ENCODE data around the gene SSH2. TPM values are rescaled to one million over a fixed set of nuclear protein-coding genes. Genes with fewer than 3 reads are reported as not detected.

The SSH2 gene
- total and polyA plus RNA-seq, 2 of the 13 experiments (the other 11 are each of a cell fraction or from before 2014, with no cell fraction given) = 6.0 to 6.4 TPM

DNA sequence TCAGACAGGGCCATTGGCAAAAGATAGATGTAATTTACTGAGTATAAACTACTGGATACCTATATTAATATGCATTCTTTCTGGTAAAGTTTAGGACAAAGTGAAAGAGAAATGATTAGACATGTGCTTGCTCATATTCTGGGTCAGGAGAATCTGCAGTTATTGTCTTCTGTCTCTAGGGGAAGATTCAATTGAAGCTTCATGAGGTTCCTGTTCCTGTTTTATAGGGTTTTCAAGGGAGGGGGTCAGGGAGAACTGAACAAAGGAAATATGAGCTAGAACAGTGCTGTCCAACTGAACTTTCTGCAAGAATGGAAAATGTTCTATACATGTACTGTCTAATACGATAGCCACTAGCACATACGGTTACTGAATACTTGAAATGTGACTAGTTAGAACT is 248.0 kb downstream of the SSH2 start:
- in situ Hi-C loops (cut with HindIII; ENCODE audit: extremely low pct_ligation_motif_present, low pct_unique_long_range_greater_than_20kb) = no loop called here

DNA sequence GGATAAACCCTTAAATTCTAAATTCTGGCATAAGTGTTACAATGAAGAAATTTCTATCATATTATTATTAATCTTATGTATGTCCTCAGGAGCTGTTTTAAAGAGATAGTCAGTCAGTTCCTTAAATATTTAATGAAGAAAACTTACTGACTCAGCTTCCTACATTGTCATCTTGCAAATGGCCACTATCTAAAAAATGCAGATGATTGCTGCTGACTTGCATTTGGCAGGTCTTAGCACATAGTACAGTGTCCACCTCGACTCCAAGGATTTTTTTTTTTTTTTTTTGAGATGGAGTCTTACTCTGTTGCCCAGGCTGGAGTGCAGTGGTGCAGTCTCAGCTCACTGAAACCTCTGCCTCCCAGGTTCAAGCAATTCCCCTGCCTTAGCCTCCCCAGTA is 252.2 kb downstream of the SSH2 start:
- Histone ChIP-seq H3K79me2 (ENCODE audit: insufficient read depth, low read length) (no peaks in the 10 kb centered on the region), H3K4me2 (ENCODE audit: low read depth, low read length) (no peak overlapping the region), H4K20me1 (ENCODE audit: insufficient read depth, low read length) (no peaks in the 10 kb centered on the region), H3K9ac (ENCODE audit: insufficient read depth, low read depth, low read length) (no peak overlapping the region), H3K27me3 (ENCODE audit: control insufficient read depth in 1 of 2, insufficient read depth in 2 of 2, low read length in 2 of 2) (no peaks in the 10 kb centered on the region), H2AFZ (ENCODE audit: low read length) (no peak overlapping the region), H3K4me3 (replicated peaks in 1 of 3; ENCODE audit: insufficient read depth in 1 of 3, low read depth in 2 of 3, low read length in 3 of 3) (no peak overlapping the region), H3K9me3 (ENCODE audit: low read length) (no peaks in the 10 kb centered on the region), H3K36me3 (replicated peaks in 1 of 2; ENCODE audit: control insufficient read depth in 1 of 2, insufficient read depth in 2 of 2, low read length in 2 of 2) (peaks cover 0 to 9% of the 10 kb centered on the region in 2 experiments; a peak in 1 of 5 replicates), H3K27ac (ENCODE audit: extremely low read length, insufficient read depth, low read length) (no peak overlapping the region), H3K4me1 (ENCODE audit: insufficient read depth, low read length) (no peaks in the 10 kb centered on the region)
- 85% methylated on average over 1 of the region's 1 CpG for WGBS (ENCODE audit: low lambda C conversion rate)
- in situ Hi-C loops (cut with HindIII; ENCODE audit: extremely low pct_ligation_motif_present, low pct_unique_long_range_greater_than_20kb) = no loop called here
- ChIA-PET POLR2A (no interaction called here), CTCF (ENCODE audit: low intra/inter-chr PET ratio, low total read pairs) (no interaction called here)
- no TSS peak for BruUV-seq (replicated peaks)
- intact Hi-C loops (cut with micrococcal nuclease; ENCODE audit: unreplicated experiment) = no loop called here
- ATAC-seq = no peak
- no peak for DNase-seq (ENCODE audit: low spot score)
- FAIRE-seq = no peak
- TF ChIP-seq JUND (CRISPR knock-in tag; IDR thresholded peaks at IDR 0.05) (no peak), ZNF550 (CRISPR knock-in tag; IDR thresholded peaks at IDR 0.05; ENCODE audit: borderline replicate concordance) (no peak), DNMT3B (CRISPR knock-in tag; conservative IDR thresholded peaks at IDR 0.05) (no peak), NR1H2 (CRISPR knock-in tag; IDR thresholded peaks at IDR 0.05; ENCODE audit: borderline replicate concordance, low read depth) (no peak), ZNF10 (CRISPR knock-in tag; IDR thresholded peaks at IDR 0.05; ENCODE audit: borderline replicate concordance, low read depth) (no peak), SP2 (CRISPR knock-in tag; IDR thresholded peaks at IDR 0.05) (no peak), SMAD3 (CRISPR knock-in tag; IDR thresholded peaks at IDR 0.05) (no peak), HOXA3 (CRISPR knock-in tag; IDR thresholded peaks at IDR 0.05) (no peak)
- TF ChIP-seq, protein P1, sequence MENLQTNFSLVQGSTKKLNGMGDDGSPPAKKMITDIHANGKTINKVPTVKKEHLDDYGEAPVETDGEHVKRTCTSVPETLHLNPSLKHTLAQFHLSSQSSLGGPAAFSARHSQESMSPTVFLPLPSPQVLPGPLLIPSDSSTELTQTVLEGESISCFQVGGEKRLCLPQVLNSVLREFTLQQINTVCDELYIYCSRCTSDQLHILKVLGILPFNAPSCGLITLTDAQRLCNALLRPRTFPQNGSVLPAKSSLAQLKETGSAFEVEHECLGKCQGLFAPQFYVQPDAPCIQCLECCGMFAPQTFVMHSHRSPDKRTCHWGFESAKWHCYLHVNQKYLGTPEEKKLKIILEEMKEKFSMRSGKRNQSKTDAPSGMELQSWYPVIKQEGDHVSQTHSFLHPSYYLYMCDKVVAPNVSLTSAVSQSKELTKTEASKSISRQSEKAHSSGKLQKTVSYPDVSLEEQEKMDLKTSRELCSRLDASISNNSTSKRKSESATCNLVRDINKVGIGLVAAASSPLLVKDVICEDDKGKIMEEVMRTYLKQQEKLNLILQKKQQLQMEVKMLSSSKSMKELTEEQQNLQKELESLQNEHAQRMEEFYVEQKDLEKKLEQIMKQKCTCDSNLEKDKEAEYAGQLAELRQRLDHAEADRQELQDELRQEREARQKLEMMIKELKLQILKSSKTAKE (CRISPR knock-in tag; IDR thresholded peaks at IDR 0.05; ENCODE audit: borderline replicate concordance) = no peak
- TF ChIP-seq, protein P2, sequence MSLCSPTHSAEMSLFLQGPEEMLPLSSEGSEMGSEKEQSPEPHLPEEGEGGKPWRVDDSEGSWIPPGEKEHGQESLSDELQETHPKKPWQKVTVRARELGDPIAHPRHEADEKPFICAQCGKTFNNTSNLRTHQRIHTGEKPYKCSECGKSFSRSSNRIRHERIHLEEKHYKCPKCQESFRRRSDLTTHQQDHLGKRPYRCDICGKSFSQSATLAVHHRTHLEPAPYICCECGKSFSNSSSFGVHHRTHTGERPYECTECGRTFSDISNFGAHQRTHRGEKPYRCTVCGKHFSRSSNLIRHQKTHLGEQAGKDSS (CRISPR knock-in tag; IDR thresholded peaks at IDR 0.05; ENCODE audit: borderline replicate concordance, low read depth) = no peak

More for the DNA sequence above, 248.0 kb downstream of the SSH2 start:
- WGBS (ENCODE audit: low lambda C conversion rate) = 97% methylated on average over 2 of the region's 2 CpGs
- Histone ChIP-seq H3K36me3 (replicated peaks in 1 of 2; ENCODE audit: control insufficient read depth in 1 of 2, insufficient read depth in 2 of 2, low read length in 2 of 2) (peaks cover 0 to 1% of the 10 kb centered on the region in 2 experiments; a peak in 1 of 5 replicates), H3K27me3 (ENCODE audit: control insufficient read depth in 1 of 2, insufficient read depth in 2 of 2, low read length in 2 of 2) (no peaks in the 10 kb centered on the region), H3K27ac (ENCODE audit: extremely low read length, insufficient read depth, low read length) (no peak overlapping the region), H3K79me2 (ENCODE audit: insufficient read depth, low read length) (no peaks in the 10 kb centered on the region), H2AFZ (ENCODE audit: low read length) (no peak overlapping the region), H3K4me3 (replicated peaks in 1 of 3; ENCODE audit: insufficient read depth in 1 of 3, low read depth in 2 of 3, low read length in 3 of 3) (no peak overlapping the region), H3K4me1 (ENCODE audit: insufficient read depth, low read length) (no peaks in the 10 kb centered on the region), H3K9ac (ENCODE audit: insufficient read depth, low read depth, low read length) (no peak overlapping the region), H3K9me3 (ENCODE audit: low read length) (no peaks in the 10 kb centered on the region), H4K20me1 (ENCODE audit: insufficient read depth, low read length) (no peaks in the 10 kb centered on the region), H3K4me2 (ENCODE audit: low read depth, low read length) (no peak overlapping the region)
- intact Hi-C loops (cut with micrococcal nuclease; ENCODE audit: unreplicated experiment) = no loop called here
- CTCF ChIA-PET (ENCODE audit: low intra/inter-chr PET ratio, low total read pairs) = no interaction called here
- ATAC-seq (no peak), FAIRE-seq (no peak), DNase-seq (ENCODE audit: low spot score) (no peak)
- TF ChIP-seq ELF1 (CRISPR knock-in tag; IDR thresholded peaks at IDR 0.05) (no peak), ZZZ3 (CRISPR knock-in tag; IDR thresholded peaks at IDR 0.05; ENCODE audit: borderline replicate concordance) (no peak), KLF15 (CRISPR knock-in tag; IDR thresholded peaks at IDR 0.05; ENCODE audit: borderline replicate concordance) (no peak), TOE1 (CRISPR knock-in tag; IDR thresholded peaks at IDR 0.05) (no peak), MAFF (IDR thresholded peaks at IDR 0.05; ENCODE audit: low read depth, low read length) (no peak), NR2F2 (IDR thresholded peaks at IDR 0.05; ENCODE audit: borderline replicate concordance, low read depth) (no peak), KDM3A (CRISPR knock-in tag; IDR thresholded peaks at IDR 0.05; ENCODE audit: low read depth) (no peak), ZNF326 (CRISPR knock-in tag; IDR thresholded peaks at IDR 0.05; ENCODE audit: borderline replicate concordance) (no peak), SMARCE1 (IDR thresholded peaks at IDR 0.05; ENCODE audit: borderline replicate concordance) (no peak)
- TF ChIP-seq, protein P3, sequence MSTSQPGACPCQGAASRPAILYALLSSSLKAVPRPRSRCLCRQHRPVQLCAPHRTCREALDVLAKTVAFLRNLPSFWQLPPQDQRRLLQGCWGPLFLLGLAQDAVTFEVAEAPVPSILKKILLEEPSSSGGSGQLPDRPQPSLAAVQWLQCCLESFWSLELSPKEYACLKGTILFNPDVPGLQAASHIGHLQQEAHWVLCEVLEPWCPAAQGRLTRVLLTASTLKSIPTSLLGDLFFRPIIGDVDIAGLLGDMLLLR (CRISPR knock-in tag; IDR thresholded peaks at IDR 0.05) = no peak
- BruUV-seq (replicated peaks) = no TSS peak
- POLR2A ChIA-PET = no interaction called here

Data from HepG2 (cell line).